ENCODE measurements around the gene MGAT5.

Gene MGAT5

DNA sequence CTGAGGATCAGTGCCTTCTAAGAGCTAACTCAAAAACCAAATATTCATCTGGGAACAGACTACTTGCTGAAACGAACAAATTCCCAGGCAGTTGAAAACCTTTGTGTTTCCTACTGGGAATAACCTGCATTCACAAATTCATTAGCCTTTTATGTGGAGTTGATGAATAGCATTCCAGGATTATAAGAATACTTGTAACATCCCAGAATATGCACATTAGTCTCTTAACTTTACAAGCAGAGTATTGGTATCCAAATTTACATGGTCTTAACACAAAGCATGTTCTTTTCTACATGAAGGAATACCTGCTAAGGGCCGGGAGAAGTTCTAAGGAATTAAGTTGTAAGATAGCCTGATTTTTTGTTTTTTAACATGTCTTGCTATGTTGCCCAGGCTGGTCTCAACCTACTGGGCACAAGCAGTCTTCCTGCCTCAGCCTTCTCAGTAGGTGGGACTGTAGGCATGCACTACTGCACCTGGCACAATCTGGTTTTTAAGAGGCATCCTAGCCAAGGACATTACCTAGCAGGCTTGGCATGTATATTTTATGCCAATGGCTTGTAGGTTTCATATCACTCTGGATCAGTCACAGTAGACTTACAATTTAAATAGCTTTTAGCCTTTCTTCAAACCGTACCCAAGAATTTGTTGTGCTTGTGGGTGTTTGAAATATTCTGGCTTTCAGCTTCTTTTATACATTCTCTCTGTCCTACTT is 50.7 kb downstream of the MGAT5 start:
- no peak for DNase-seq (ENCODE audit: low spot score)

DNA sequence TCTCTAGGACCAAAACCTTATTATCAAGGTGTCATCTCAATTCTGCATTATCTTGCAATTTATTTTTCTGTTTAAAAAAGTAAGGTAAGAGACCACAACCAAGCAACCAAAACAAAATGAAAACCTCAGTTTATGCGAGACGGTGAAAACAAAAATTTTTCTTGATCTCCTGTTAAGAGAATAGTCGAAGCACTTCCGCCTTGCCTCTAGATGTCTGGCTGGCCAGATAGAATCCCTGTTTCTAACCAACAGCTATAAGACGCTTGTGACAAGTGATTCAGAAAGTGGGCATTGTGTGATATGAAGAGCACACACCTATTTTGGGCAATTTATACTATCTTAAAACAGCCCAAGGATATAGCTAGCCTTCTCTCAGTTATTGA is 51.2 kb downstream of the MGAT5 start:
- DNase-seq (ENCODE audit: low spot score), result no peak

DNA sequence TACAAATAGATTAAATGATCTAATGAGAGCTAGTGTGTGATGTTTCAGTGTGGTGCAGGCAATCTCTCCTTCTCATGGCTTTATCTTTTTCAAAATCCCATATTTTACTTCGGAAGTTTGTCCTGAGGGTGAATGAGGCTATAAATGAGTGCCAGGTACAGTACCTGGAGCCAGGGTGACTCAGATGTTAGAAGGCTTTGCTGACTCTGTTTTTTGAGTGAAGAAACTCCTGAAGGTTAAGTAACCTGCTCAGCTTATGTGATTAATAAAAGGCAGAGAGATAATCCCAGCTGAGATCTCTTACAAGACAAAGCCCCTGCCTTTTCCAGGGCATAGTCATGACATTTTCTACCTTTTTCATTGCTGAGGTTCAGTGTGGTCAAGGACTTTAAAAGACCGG is 52.6 kb downstream of the MGAT5 start:
- DNase-seq (ENCODE audit: low spot score), result no peak

DNA sequence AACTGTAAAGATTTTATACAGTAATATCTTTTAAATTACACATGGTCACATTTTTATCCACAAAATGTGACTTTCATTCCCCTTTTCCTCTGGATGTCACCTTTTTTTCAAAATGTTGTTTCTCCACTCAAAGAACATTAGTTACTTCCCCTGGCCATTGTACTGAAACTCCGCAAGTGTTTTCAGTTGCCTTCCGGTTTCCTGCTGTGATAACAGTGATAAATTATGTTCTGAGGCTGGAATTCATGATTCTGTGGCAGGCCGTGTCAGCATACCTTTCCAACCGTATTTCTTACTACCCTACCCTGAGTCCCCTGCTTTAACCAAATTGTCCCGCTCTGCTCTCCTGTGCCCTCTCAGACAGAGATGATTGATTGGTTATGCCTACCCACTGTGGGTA is 53.5 kb downstream of the MGAT5 start:
- no peak for DNase-seq (ENCODE audit: low spot score)

DNA sequence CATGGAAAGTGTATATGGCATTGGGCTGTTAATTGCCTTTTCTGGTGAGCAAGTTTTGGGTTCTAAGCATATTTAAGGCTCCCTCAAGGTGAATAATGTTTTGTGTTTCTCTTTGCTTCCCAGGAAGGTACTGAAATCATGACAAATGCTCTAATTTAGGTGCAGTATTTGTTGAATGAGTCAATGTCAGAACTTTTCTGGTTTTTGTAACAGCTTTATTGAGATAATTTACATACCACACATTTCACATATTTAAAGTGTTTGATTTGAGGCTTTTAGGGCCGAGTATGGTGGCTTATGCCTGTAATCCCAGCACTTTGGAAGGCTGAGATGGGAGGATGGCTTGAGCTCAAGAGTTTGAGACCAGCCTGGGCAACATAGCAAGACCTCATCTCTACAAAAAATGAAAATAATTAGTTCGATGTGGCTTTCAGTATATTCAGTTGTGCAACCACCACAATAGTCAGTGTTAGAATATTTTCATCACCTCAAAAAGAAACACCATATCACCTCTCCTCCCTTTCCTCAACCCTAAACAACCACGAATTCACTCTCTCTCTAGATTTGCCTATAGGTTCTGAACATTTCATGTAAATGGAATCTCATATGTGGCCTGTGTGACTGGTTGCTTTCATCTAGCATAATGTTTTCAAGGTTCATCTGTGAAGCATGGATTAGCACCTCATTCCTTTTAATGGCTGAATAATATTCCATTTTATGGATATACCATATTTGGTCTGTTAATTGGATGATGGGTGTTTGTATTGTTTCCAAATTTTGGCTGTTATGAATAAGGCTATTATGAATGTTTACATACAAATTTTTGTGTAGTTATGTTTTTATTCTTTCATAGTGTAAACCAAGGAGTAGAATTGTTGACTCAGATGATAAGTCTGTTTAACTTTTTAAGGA is 54.9 kb downstream of the MGAT5 start:
- no peak for DNase-seq (ENCODE audit: low spot score)

DNA sequence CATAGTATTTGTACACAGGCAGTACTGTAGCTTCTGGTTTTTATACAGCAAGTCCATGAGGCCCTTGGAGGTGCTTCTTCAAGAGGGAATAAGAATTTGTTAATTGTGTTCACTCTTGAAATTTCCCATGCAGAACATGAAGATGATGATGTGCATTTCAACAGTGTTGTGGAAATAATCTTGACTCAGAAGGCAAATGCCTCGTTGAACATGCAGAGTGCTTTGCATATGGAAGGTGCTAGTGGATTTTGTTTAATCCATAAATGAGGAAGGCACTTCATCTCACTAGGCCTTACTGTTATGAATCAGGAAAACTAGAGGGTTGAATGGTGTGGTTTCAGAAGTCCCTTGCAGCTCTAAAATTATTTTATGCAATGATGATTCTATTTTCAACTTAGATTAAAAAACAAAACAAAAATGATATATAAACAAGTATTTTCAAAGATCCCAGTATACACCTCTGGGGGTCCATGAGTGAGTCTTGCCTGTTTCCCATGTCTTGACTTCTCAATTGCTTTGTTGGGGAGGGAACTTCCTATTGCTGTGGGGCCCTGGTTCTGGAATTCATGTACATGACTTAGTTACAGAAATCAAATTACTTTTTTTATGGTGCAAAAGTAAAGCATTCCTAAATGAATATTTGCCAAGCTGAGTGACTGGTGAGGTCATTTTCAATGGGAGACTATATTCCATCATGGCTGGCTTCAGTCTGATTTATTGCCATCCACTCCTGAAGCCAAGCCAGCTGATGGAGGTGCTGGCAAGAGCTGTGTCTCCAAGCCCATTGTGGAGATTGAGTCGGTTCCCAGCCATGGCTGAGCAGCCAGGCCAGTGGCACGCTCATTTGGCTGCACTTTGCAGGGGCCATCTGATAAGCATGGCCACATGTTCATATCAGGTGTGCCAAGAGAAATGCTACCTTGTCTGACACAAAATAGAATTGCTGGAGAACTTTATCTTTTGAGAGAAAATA is 56.5 kb downstream of the MGAT5 start:
- DNase-seq (ENCODE audit: low spot score), result no peak

DNA sequence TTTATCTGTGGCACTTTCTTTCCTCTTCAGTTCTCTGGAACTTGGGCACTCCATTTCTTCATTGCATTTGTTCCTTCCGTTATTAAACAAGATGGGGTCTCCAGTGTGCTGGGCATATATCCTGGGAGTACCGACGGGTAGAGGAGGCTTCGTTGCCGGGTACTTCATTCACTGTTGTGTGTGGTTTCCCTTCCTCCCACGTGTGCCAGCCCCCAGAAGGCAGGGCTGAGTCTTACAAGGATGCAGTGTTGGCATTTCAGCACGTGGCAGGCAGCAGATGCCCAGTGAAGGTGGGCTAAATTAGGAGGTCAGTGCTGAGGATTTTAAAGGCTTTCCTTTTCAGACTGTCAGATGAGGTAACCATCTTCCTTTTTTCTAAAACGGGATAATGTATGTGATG is 58.6 kb downstream of the MGAT5 start:
- no peak for DNase-seq (ENCODE audit: low spot score)

DNA sequence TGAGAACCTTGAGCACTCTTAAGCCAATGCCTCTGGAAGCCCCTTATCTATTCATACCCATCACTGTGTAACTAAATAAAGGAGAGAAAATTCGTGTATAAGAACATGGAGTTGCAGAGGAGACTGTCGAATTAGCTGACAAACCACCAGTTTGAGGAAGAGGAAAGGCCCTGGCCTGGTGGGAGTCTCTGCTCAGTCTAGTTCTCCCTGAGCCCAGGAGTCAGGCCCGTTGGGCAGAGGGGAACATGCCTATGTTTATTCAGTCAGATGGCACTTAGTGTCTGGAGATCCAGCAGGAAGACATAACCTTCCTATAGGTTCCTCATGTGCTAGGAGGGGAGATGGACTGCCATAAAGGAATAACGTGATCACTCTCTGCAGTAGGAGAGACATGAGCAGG is 60.3 kb downstream of the MGAT5 start:
- DNase-seq (ENCODE audit: low spot score), result no peak

DNA sequence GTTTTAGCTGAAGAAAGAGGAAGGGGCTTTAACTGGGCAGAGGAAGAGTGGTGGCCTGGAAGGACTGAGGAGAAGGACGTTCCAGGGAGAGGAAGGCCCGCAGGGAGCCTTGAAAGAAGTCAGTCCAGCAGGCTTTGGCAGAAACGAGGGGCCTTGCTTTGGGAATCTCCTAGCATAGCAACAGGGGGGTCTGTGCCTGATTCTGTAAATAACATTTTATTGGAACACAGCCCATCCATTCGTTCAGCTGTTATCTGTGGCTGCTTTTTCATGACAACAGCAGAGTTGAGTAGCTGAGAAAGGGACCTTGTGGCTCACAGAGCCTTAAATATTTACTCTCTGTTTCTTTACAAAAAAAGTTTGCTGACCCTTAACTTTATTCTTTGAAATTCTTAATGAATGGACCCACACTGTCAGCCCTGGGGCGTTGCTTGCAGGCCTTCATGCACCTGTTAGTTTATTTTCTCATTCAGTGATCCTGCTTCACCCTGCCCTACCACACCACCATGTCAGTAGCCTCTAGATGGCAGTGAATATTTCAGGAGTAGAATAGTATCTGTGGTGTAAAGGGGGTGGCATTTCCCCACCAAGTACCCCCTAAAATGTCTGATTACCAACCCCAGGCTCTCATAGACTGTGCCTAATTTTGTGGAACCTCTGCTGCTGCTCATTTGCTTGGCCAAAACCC is 61.0 kb downstream of the MGAT5 start:
- DNase-seq (ENCODE audit: low spot score), result no peak

DNA sequence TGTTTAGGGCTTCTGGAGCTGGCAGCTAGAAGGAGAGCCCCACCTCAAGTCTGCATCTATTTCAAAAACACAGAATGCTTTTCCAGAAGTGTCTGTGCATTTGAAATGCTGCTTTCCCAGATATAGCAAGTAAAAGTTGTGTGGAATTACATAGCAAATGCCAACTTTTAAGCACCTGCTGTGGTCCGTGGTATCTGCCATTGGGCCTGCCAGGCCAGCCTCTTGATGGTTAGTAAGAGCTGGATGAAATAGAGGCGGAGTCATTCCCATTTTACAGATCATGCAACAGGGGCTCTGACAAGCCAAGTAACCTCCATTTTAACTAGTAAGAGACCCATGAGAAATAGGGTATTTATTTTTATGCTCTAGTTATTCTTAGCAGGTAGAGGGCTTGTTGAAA is 61.6 kb downstream of the MGAT5 start:
- DNase-seq (ENCODE audit: low spot score), result no peak

DNA sequence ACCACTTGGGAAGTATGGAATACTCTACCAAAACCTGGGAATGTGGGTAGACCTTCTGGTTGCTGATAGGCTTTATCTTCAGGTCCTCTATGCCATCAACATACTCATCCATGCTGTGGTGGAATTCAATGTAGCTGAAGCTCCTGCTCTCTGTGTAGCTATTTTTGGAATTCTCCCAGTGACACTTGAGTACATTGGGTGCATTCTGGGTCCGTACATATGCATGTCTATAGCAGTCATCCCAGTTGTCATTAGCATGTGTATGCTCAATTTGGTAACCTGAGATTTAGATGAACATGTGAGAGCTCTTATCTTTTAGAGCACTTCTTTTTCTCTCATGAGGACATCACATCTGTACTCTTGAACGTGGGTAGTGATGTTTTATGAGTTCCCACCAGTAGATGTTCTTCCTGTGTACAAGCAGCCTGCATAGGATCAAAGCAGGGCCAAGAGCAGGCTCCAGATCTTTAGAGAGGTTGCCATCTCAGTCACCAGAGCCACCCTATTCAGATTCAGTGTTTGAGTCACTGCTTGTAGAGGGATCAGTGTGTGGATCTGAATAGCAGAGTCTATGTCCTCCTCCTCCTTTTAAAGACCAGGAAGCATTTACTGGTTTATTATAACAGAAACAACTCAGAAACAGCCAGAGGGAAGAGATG is 65.9 kb downstream of the MGAT5 start:
- no peak for DNase-seq (ENCODE audit: low spot score)

DNA sequence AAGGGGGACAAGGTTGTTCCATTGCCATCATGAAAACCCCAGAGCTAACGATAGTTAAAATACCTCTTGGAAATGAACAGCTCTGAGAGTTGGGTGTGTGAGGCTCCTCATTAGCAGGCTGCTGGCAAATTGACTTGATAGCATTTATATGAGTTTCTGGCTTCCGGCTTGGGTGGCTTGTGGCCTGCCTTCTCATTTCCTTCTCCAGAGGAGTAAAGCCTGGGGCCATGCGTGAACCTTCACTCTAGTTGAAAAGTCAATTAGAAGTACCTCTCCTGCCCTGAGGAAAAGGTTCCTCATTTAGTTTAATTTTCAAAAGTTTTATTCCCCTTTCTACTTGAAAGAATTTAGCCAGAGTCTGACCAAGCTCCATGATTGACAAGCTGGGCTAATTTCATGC is 67.1 kb downstream of the MGAT5 start:
- DNase-seq (ENCODE audit: low spot score), result no peak

DNA sequence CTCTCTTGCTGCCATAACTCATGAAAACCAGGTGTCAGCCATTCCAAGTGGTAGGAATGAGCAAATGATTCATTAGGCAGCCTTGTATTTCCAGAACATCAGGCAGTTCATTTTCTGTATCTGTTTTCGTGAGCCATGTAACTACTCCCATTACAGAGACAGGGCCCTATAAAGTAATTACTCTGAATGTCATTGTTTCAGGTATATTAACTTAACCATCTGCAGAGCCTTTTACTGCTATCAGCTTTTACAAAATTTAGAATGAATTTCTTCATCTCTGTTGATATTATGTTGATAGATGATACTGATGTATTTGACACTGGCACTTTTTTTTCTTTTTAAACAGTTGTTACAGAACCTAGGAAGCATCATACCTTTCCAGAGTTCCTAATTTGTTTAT is 69.9 kb downstream of the MGAT5 start:
- DNase-seq (ENCODE audit: low spot score), result no peak

DNA sequence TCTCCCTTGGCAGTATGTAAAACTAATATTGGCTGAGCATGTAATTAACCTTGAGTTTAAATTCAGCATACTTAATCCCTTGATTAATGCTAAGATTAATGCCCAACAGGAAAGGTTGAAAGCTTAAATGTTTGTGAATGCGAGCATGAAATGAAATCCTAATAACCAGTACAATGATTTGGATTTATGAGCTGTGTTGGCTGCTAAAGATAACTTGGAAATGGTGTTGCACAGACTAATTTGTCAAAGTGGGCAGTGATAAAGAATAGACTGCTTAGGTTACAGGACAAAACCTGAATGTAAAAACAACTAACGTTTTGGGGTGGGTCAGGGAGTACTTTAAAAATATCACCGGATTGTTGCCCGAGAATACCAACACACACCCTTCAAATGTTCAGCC is 70.6 kb downstream of the MGAT5 start:
- no peak for DNase-seq (ENCODE audit: low spot score)

DNA sequence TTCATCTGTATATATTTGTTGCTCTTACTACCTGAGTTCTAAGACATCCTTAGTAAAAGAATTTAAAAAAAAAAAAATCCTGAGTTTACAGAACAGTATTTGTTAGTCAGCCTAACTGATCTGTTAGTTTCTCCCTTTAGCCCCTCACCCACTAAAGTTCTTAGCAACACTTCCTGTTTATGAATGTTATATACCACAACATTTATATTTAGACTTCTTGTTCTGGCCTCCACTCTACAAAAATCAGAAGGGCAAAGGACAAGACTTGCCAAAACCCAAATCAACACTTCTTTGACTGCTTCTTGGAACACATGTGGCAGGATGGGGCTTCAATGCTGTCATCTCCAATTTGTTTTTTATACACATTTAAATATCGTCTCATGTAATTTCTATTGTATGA is 71.1 kb downstream of the MGAT5 start:
- DNase-seq (ENCODE audit: low spot score), result no peak

DNA sequence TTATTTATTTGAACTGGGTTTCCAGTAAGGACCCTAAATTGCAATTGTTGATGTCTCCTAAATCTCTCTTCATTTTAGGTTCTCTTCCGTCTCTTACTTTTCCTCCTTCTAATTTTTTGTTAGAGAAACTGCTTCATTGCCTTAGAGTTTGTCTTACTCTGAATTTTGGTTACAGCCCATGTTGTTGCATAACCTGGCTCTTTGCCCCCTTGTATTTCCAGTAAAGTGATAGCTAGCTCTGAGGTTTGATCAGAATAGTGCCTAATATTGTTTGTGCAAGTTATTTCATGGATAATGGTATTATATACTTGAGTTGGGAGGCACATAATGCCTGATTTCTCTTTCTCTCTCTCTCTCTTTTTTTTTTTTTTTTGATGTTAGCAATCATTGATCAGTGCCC is 71.8 kb downstream of the MGAT5 start:
- no peak for DNase-seq (ENCODE audit: low spot score)

DNA sequence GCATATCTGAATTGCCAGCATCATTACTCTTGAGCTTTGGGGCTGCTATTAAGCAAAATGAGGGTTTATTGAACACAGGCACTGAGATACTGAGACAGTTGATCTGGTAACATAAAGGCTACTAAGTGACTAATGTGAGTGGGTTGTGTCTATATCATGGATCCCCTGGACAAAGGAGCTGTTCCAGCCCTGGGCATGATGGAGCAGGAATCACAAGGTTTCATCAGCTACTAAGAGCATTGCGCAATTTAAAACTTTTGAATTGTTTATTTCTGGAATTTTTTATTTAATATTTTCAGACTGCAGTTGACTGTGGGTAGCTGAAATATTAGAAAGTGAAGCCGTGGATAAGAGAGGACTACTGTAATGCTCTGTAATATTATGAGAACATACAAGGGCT is 73.5 kb downstream of the MGAT5 start:
- DNase-seq (ENCODE audit: low spot score), result no peak

DNA sequence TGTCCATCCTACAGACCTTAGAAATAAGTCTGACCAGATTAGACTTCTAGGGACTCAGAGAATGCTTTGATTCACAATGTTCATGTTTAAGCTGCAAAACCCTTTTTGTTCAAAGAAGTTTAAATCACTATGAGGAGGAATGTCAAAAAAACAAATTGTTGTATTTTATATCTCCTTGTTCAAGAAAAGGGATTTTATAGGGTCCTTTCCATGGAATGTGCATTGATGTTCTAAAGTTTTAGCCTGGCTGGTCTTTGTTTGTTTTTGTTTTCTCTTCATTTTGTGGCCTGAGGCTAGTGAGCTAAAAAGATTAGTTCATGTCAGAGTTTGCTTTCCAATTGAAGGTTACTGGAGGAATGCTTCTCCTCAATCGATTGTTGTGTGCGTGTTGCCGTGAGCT is 77.2 kb downstream of the MGAT5 start:
- DNase-seq (ENCODE audit: low spot score), result no peak

DNA sequence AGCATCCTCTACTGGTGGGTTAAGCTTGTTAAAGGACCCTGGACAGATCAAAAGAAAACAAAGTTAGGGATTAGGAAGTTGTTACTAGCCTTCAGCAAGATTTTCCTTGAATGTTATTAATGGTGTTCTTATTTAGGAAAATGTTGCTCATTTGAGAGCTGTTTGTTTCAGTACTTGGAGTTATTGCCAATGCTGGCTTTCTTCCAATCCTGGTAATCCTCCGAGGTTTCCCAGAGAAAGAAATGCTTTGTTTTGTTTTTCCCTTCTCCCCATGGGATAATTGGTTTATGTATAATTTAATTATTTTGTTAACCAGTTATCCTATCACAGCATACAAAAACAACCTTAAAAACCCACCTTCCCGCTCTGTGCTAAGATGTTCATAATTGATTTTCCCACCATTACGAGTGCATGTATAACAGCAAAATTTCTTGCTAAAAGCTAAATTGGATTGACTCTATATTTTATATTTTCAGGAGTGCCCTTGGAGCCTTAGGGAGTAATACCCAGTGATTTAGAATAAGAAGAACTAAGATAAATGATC is 79.8 kb downstream of the MGAT5 start:
- DNase-seq (ENCODE audit: low spot score), result peak; percentile 77

DNA sequence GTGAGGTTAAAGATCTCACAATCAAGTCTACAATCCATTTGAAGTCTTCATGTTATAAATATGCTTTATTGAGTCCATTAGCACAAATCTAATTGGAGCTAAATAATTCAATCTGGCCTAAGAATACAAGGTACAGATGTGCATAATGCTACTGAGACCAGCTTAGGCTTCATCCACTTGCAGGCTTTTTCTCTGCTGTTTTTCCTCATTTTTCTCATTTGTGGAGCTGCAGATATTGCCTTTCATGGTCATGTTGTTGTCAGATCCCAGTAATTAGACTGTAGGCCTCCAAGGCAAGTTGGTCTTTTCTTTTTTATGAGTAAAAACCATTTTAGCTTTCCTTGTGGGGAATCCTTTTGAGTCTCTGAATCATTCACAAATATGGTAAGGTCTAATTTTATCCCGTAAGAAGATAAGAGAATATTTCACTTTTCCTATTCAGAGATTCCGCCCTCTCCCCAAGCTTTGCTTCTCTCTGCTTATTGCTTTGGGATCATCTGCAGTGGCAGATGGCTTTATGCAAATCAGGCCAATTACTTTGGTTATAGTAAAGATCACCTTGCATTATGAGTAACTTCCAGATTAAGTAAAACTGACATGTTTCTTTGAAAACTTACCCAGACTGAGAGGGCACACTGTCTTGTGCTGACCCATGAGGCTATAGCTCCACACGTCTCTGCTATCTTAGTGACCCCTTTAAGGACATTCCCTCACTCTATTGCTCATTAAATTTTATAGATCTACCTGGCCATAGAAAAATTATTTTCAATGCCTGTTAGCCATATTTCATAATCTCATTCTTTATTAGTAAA is 80.9 kb downstream of the MGAT5 start:
- no peak for DNase-seq (ENCODE audit: low spot score)
